ENCODE data around the gene TMBIM1.

TMBIM1 gene

DNA sequence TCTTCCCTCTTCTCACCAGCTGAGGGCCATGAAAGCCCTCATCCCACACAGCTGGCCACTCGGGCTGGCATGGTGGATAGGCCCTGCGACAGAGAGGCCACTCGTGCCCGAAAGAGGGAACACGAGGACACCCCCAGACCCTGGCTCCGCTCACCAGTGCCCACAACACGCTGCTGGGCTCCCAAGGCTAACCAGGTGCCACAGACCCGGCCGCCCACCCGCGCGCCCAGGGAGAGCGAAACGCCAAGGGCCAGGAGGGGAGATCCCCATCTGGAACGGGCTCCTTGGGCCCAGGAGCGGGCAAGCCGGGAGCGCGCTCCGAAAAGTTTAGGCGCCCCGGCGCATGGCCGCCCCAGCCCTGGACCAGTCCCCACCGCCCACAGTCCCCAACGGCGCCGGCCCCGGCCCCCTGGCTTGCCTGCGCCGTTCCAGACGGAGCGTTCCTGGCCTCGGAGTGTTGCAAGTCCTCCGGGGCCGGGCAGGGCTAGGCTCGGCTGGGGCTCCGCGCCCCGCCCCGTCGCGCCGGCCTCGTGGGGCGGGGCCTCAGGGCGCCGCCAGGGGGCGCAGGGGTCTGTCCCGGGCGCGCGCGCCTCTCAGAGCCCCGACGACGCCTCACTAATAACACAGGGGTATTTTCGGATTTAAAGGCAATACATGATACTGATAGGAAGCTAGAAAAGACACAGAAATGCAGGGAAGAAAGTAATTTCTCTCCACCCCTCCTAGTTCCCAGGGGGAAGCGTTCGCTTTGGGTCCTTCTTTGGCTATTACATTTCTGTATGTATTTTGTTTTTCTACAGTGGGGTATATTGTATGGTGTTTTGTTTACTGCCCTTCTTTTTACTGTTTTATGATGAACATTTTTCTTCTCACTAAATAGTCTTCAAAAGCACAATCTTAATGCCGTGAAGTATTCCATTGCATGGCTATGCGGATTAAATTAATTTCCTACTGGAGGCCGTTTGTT, at the start of gene TMBIM1:
TMBIM1 (minus strand) TSS at position 456 of the 967 bp plus-strand sequence. CDS start 10,362 bp downstream, outside the sequence.
- TF ChIP-seq, protein P1, sequence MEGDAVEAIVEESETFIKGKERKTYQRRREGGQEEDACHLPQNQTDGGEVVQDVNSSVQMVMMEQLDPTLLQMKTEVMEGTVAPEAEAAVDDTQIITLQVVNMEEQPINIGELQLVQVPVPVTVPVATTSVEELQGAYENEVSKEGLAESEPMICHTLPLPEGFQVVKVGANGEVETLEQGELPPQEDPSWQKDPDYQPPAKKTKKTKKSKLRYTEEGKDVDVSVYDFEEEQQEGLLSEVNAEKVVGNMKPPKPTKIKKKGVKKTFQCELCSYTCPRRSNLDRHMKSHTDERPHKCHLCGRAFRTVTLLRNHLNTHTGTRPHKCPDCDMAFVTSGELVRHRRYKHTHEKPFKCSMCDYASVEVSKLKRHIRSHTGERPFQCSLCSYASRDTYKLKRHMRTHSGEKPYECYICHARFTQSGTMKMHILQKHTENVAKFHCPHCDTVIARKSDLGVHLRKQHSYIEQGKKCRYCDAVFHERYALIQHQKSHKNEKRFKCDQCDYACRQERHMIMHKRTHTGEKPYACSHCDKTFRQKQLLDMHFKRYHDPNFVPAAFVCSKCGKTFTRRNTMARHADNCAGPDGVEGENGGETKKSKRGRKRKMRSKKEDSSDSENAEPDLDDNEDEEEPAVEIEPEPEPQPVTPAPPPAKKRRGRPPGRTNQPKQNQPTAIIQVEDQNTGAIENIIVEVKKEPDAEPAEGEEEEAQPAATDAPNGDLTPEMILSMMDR (IDR thresholded peaks at IDR 0.05): peak; percentile 98
- TF ChIP-seq ZFX (IDR thresholded peaks at IDR 0.05; ENCODE audit: borderline replicate concordance): no peak
- H3K27ac ChIP-seq: peak within 1 kb of the TSS; percentile 94

DNA sequence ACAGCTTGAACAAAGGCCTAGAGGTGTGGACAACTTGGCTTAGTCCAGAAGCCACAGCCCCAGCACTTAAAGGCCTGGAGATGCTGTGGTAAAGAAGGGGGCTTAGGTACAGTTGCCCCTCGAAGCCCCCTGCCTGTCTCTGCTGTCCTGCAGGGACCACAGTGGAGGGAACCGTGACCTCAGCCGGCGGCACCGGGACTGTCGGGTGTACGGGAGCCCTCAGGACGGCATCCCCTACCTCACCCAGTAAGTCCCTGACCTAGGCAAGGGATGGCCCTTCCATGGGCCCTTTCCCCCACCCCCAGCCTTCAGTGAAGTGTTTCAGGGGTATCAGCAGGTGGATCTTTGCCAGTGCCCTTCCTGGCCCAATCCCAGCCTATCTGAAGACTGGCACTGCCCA, 49.1 kb upstream of the TMBIM1 start:
- TF ChIP-seq, protein P1 (IDR thresholded peaks at IDR 0.05): no peak
- no peak overlapping the region for H3K27ac ChIP-seq

GRCh38 chr2:218340656-218341055, 48.4 kb upstream of the TMBIM1 start:
- TF ChIP-seq ZFX (IDR thresholded peaks at IDR 0.05; ENCODE audit: borderline replicate concordance): no peak
- TF ChIP-seq, protein P1 (IDR thresholded peaks at IDR 0.05): no peak
- H3K27ac ChIP-seq: no peak overlapping the region

DNA sequence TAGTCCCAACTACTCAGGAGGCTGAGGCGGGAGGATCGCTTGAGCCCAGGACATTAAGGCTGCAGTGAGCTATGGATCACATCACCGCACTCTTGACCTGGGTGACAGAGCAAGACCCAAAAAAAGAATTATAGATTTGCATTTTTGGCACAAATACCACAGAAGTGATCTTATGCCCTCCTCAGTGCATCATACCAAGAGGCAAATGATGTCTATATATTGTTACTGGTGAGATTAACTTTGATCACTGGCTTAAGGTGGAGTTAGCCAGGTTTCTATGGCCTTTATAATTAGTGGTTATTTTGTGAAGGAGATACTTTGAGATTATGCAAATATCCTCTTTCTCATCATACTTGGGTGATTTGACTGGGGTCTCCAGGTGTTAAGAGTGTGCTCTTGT, 42.2 kb upstream of the TMBIM1 start:
- no peak overlapping the region for H3K27ac ChIP-seq
- no peak for TF ChIP-seq ZFX (IDR thresholded peaks at IDR 0.05; ENCODE audit: borderline replicate concordance)
- TF ChIP-seq, protein P1 (IDR thresholded peaks at IDR 0.05): no peak

DNA sequence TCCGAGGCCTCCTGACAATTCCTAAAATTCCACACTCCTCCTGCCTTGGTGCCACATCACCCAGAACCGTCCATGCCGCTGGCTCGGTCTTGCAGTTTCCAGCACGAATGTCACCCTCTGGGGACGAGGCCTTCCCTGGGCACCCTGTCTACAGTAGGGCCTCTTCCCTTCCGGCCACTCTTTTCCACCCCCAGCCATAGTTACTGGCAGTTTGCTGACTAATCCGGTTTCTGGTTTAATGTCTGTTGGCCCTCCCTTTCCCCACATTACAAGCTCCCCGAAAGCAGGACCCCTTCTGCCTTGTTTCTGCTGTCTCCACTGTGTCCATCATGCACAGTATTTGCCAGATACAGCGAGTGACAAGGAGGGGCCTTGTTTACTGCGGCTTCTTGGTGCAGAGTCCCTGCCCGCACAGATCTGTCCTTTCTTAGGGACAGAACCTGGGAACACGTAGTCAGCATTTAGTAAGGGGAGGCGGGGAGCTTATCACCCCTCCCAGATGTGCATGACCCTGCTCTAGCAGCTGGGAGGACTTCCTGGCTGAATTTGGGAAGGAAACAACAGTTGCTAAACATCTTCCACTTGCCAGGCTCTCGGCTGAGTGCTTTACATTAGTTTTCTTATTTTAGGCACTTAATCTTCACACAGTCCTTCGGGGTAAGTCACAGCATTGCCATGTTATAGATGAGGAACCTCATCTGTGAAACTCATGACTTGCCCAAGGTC, 40.8 kb upstream of the TMBIM1 start:
- H3K27ac ChIP-seq: no peak overlapping the region
- TF ChIP-seq ZFX (IDR thresholded peaks at IDR 0.05; ENCODE audit: borderline replicate concordance): no peak
- TF ChIP-seq, protein P1 (IDR thresholded peaks at IDR 0.05): no peak

DNA sequence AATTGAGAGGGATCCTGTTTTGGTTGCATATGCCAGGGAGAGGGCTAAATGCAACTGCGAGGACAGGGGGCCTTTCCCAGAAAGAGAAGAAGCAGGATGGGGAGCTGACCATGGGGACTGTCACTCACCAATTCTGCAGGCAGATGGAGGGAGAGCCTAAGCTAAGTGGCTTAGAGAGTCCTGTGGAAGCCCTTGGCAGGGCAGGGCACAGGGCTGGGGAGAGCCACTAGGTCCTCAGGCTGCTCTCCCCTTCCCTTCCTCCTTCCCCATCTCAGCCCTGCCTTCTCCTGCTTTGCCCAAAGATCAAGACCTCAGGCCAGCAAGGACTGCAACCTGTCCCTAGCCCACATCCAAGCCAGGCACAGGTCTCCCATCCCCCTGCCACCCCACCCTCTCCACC, 40.0 kb upstream of the TMBIM1 start:
- H3K27ac ChIP-seq: no peak overlapping the region

More for the DNA sequence above, 40.0 kb upstream of the TMBIM1 start:
- TF ChIP-seq, protein P1 (IDR thresholded peaks at IDR 0.05): no peak

Data from 22Rv1 (cell line).